ENCODE measurements around the gene TMEM185A.
"Not testable (repeated sequence)": the region's sequence is repeated elsewhere in the genome, so short reads cannot be mapped to it uniquely, and the experiment has no call there.

TMEM185A gene

DNA sequence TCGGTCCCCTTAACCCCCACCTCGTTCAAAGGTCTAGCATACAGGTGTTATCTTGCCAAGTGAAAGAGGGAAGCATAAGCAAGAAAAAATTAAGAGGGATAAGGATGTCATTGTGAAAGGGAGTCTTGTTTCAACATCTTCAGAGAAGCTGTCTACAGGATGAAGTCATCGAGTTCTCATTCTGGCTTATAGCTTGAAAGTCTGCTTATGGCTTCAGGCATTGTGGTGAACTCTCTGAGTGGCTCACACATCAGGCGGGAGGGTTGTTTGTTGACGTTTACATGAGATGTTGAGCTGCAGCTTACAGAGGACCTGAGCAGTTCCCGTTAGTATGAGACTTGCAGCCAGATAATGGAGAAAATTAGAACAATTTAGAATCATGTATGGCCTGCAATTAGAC, 60.9 kb downstream of the TMEM185A start:
- H3K27ac ChIP-seq = no peak overlapping the region
- TF ChIP-seq, protein P1, sequence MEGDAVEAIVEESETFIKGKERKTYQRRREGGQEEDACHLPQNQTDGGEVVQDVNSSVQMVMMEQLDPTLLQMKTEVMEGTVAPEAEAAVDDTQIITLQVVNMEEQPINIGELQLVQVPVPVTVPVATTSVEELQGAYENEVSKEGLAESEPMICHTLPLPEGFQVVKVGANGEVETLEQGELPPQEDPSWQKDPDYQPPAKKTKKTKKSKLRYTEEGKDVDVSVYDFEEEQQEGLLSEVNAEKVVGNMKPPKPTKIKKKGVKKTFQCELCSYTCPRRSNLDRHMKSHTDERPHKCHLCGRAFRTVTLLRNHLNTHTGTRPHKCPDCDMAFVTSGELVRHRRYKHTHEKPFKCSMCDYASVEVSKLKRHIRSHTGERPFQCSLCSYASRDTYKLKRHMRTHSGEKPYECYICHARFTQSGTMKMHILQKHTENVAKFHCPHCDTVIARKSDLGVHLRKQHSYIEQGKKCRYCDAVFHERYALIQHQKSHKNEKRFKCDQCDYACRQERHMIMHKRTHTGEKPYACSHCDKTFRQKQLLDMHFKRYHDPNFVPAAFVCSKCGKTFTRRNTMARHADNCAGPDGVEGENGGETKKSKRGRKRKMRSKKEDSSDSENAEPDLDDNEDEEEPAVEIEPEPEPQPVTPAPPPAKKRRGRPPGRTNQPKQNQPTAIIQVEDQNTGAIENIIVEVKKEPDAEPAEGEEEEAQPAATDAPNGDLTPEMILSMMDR (conservative IDR thresholded peaks at IDR 0.05) = no peak
- TF ChIP-seq ZFX (IDR thresholded peaks at IDR 0.05) = no peak

DNA sequence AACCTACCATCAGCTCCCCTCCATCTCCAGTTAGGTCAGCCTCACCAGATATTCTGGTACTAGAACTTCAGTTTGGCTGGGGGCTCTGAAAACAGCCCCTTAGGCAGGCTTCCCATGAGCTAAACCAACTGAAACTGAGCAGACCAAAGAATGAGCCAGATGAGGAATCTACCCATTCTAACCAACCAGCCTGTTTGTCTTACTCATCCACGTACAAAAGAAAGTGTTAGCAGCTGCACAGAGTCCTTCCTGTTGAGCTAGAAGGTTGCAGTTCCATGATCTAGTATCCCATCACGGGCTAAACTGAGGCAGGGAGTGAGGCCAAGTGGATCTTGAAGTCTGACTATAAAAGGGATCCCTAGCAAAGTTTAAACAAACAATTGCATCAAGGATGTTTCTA, 61.8 kb downstream of the TMEM185A start:
- TF ChIP-seq, protein P1 (conservative IDR thresholded peaks at IDR 0.05) = no peak
- no peak overlapping the region for H3K27ac ChIP-seq

GRCh38 chrX:149568701-149569296, 62.8 kb downstream of the TMEM185A start:
- no peak for TF ChIP-seq ZFX (IDR thresholded peaks at IDR 0.05)
- TF ChIP-seq, protein P1 (conservative IDR thresholded peaks at IDR 0.05) = no peak
- no peak overlapping the region for H3K27ac ChIP-seq

DNA sequence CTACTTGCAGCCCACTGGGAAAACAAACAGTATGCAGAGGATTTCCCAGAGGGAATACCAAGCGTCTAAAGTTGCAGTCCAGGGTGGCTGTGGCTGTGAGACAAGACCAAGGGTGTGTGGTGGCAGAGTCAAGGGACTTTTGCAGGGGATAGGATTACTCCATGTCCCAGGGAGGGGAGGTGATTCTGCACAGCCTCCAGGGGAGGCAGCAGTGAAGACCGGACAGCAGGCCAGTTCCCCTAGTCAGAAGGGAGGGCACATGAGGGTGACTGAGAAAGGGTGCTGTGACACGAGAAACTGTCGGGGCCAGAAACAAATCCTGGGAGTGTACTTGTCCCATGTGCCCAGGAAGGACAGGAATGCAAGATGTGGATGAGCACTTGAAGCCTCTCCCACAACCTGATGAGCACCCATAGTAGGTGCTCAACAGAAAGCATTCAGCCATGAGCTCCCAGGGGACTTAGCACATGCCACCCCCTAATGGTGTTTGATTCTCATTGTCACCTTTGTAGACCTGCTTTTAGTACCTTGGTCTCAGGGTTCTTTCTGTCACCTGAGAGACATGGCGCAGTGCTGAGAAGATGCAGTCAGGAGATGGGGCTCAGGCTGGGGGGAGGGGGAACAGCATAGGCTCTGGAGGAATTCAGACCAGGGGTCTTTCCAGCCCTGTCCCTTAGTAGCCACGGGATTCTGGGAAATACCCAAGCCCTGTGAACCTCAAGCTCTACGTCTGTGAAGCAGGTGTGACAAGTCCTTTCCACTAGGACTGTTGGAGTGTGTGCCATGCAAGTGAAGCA, 63.8 kb downstream of the TMEM185A start:
- H3K27ac ChIP-seq = no peak overlapping the region
- TF ChIP-seq ZFX (IDR thresholded peaks at IDR 0.05) = no peak
- TF ChIP-seq, protein P1 (conservative IDR thresholded peaks at IDR 0.05) = no peak

GRCh38 chrX:149563359-149563758, 68.2 kb downstream of the TMEM185A start:
- TF ChIP-seq ZFX (IDR thresholded peaks at IDR 0.05) = no peak
- TF ChIP-seq, protein P1 (conservative IDR thresholded peaks at IDR 0.05) = no peak
- no peak overlapping the region for H3K27ac ChIP-seq

GRCh38 chrX:149555251-149555650, 76.3 kb downstream of the TMEM185A start:
- not testable (repeated sequence) for H3K27ac ChIP-seq

- not testable (repeated sequence) for H3K27ac ChIP-seq
Measured at GRCh38 chrX:149551939-149552248, 79.7 kb downstream of the TMEM185A start.

DNA sequence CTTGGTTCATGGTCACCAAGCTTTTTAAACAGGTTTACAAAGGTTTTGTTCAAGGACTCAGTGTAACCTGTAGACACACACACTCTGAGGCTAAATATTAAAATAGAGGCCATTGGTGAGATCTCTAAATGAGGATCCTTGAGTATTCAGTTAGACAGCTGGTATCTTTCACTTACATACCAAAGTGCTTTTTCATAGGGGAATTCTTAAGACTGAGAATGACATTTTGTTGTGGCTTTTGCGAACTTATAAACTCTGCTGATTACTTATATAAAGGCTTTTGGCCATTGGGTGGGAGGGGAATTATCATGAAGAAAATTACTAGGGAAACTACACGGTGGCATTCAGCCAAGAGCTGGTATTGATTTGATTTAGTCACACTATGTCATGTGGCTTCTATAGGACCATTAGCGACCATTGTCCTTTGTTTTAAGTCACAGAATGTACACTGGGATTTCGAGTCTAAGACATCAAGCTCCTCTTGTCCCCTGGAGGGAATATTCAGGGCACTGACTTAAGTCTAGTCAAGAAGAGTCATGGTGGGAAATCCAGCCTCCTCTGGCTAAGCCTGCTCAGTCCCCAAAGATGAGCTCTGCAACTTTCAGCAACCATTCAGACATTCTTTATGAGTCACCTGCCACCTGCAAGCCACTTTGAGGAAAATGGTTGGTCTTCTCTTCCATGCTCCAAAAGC, 80.2 kb downstream of the TMEM185A start:
- not testable (repeated sequence) for H3K27ac ChIP-seq

DNA sequence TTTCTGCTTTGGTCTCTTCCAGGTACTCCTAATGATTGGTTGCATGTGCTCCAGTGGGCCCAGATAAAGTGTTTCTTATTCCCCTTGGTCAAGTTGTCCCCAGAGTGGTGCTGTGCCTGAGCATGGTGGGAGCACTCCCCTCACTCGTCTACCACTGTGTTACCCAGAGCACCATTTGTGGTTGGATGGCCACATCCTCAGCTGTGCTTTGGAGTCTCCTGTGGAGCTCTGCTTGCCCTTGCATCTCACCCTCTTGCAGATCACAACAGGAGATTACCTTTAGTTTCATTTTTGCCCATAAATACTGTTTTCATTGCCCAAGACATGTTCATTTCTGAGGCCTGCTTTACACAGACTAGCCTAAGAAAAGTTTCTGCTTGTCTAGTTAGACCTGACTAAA, 81.1 kb downstream of the TMEM185A start:
- not testable (repeated sequence) for H3K27ac ChIP-seq

DNA sequence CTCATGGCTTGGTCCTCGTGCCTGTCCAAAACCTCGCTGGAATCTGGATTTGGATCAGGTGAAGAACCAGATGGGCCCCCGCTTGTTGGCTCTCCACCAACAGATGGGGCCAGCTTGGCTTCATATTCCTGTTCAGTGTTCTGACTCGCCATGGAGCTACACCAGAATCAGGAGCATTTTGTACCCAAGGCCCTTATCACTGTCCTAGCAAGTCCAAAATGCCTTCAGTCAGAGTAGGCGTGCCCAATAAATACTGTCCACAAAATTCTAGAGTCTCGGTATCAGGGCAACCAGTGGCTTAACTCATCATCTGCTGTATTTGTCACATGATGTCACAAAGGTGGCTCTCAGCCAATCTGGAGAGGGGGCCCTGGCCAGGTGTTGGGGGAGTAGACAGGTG, 81.9 kb downstream of the TMEM185A start, which contains the start of gene HSFX3:
Gene HSFX3, minus strand, starts transcription at position 224 of the 400 bp plus-strand sequence. Its CDS starts 72 bp downstream, at position 152.
- H3K27ac ChIP-seq = not testable (repeated sequence)

GRCh38 chrX:149547782-149548181, 83.8 kb downstream of the TMEM185A start:
- not testable (repeated sequence) for H3K27ac ChIP-seq

DNA sequence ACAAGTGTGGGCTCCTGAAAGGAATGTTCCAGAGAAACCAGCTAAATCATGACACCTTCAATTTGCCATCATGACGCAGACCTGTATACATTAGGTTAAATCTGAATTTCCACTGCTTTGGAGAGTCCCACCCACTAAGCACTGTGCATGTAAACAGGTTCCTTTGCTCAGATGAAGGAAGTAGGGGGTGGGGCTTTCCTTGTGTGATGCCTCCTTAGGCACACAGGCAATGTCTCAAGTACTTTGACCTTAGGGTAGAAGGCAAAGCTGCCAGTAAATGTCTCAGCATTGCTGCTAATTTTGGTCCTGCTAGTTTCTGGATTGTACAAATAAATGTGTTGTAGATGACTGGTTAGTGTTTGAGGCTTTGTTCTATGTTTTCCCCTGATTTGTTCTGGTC, 84.6 kb downstream of the TMEM185A start:
- H3K27ac ChIP-seq = not testable (repeated sequence)
